ENCODE results near the gene IQGAP2.

Gene IQGAP2

GRCh38 chr5:76607353-76607871 is 204.3 kb downstream of the IQGAP2 start:
- no peaks in the 10 kb centered on the region for H3K27me3 Mint-ChIP-seq
- H3K4me3 Mint-ChIP-seq: peak overlapping the region; percentile 55 to 67
- ATAC-seq (peak; percentile 57), DNase-seq (no peak)
- peak overlapping the region; percentile 40 to 90 for H3K27ac Mint-ChIP-seq
- peaks cover 19% of the 10 kb centered on the region for H3K4me1 Mint-ChIP-seq
- no peaks in the 10 kb centered on the region for H3K9me3 Mint-ChIP-seq

- peak; percentile 49 for ATAC-seq
- no peaks in the 10 kb centered on the region for H3K9me3 Mint-ChIP-seq
- H3K4me1 Mint-ChIP-seq: peaks cover 19% of the 10 kb centered on the region
- no peak overlapping the region for H3K27ac Mint-ChIP-seq
- DNase-seq: no peak
- H3K4me3 Mint-ChIP-seq: no peak overlapping the region
- no peaks in the 10 kb centered on the region for H3K27me3 Mint-ChIP-seq
These were observed 205.7 kb downstream of the IQGAP2 start for GRCh38 chr5:76608833-76609232.

GRCh38 chr5:76610196-76610595 is 207.1 kb downstream of the IQGAP2 start:
- H3K4me1 Mint-ChIP-seq: peaks cover 19% of the 10 kb centered on the region
- ATAC-seq (no peak), DNase-seq (no peak)
- H3K27me3 Mint-ChIP-seq: no peaks in the 10 kb centered on the region
- H3K27ac Mint-ChIP-seq: no peak overlapping the region
- no peaks in the 10 kb centered on the region for H3K9me3 Mint-ChIP-seq
- H3K4me3 Mint-ChIP-seq: no peak overlapping the region

GRCh38 chr5:76612942-76613341 is 209.9 kb downstream of the IQGAP2 start:
- Mint-ChIP-seq H3K27ac (no peak overlapping the region), H3K27me3 (no peaks in the 10 kb centered on the region), H3K4me1 (peaks cover 7% of the 10 kb centered on the region), H3K4me3 (no peak overlapping the region), H3K9me3 (no peaks in the 10 kb centered on the region)
- ATAC-seq (no peak), DNase-seq (no peak)

- Mint-ChIP-seq H3K4me3 (no peak overlapping the region), H3K27me3 (no peaks in the 10 kb centered on the region), H3K27ac (peak overlapping the region in 1 of 2 donors; percentile 13), H3K4me1 (no peaks in the 10 kb centered on the region), H3K9me3 (no peaks in the 10 kb centered on the region)
- ATAC-seq: no peak
- DNase-seq: no peak
These were observed 212.7 kb downstream of the IQGAP2 start for GRCh38 chr5:76615759-76616158.

- Mint-ChIP-seq H3K4me1 (no peaks in the 10 kb centered on the region), H3K27me3 (no peaks in the 10 kb centered on the region), H3K27ac (peak overlapping the region in 1 of 2 donors; percentile 23), H3K9me3 (no peaks in the 10 kb centered on the region), H3K4me3 (no peak overlapping the region)
- ATAC-seq (no peak), DNase-seq (no peak)
These were observed 213.1 kb downstream of the IQGAP2 start for GRCh38 chr5:76616206-76616605.

GRCh38 chr5:76617229-76617628 is 214.1 kb downstream of the IQGAP2 start:
- ATAC-seq (no peak), DNase-seq (no peak)
- peaks cover 3% of the 10 kb centered on the region for H3K4me1 Mint-ChIP-seq
- no peak overlapping the region for H3K4me3 Mint-ChIP-seq
- H3K27ac Mint-ChIP-seq: no peak overlapping the region
- no peaks in the 10 kb centered on the region for H3K27me3 Mint-ChIP-seq
- H3K9me3 Mint-ChIP-seq: no peaks in the 10 kb centered on the region

GRCh38 chr5:76617675-76618074 is 214.6 kb downstream of the IQGAP2 start:
- no peaks in the 10 kb centered on the region for H3K27me3 Mint-ChIP-seq
- ATAC-seq: no peak
- no peaks in the 10 kb centered on the region for H3K9me3 Mint-ChIP-seq
- no peak for DNase-seq
- H3K4me3 Mint-ChIP-seq: no peak overlapping the region
- no peak overlapping the region for H3K27ac Mint-ChIP-seq
- H3K4me1 Mint-ChIP-seq: peaks cover 5% of the 10 kb centered on the region

GRCh38 chr5:76620166-76620565 is 217.1 kb downstream of the IQGAP2 start:
- Mint-ChIP-seq H3K27ac (peak overlapping the region in 1 of 2 donors; percentile 1), H3K9me3 (no peaks in the 10 kb centered on the region), H3K27me3 (no peaks in the 10 kb centered on the region), H3K4me3 (no peak overlapping the region), H3K4me1 (peaks cover 6% of the 10 kb centered on the region)
- no peak for ATAC-seq
- no peak for DNase-seq

- H3K27me3 Mint-ChIP-seq: no peaks in the 10 kb centered on the region
- H3K4me1 Mint-ChIP-seq: peaks cover 21% of the 10 kb centered on the region
- no peaks in the 10 kb centered on the region for H3K9me3 Mint-ChIP-seq
- ATAC-seq (no peak), DNase-seq (no peak)
- H3K27ac Mint-ChIP-seq: no peak overlapping the region
- H3K4me3 Mint-ChIP-seq: no peak overlapping the region
These were observed 219.0 kb downstream of the IQGAP2 start for GRCh38 chr5:76622076-76622475.

- H3K27me3 Mint-ChIP-seq: no peaks in the 10 kb centered on the region
- peaks cover 23% of the 10 kb centered on the region for H3K4me1 Mint-ChIP-seq
- H3K4me3 Mint-ChIP-seq: no peak within 1 kb of the TSS
- ATAC-seq (no peak), DNase-seq (no peak)
- H3K27ac Mint-ChIP-seq: no peak within 1 kb of the TSS
- H3K9me3 Mint-ChIP-seq: no peaks in the 10 kb centered on the region
These were observed 220.0 kb downstream of the IQGAP2 start, which contains the start of gene F2RL2 for GRCh38 chr5:76622973-76623596. Gene F2RL2, minus strand, starts transcription at chr5:76623403. Its CDS starts 173 bp downstream, at chr5:76623230.

GRCh38 chr5:76625087-76625815 is 222.2 kb downstream of the IQGAP2 start:
- H3K4me3 Mint-ChIP-seq: no peak overlapping the region
- H3K4me1 Mint-ChIP-seq: peaks cover 23% of the 10 kb centered on the region
- ATAC-seq (no peak), DNase-seq (no peak)
- H3K9me3 Mint-ChIP-seq: no peaks in the 10 kb centered on the region
- H3K27me3 Mint-ChIP-seq: no peaks in the 10 kb centered on the region
- peak overlapping the region in 1 of 2 donors; percentile 55 for H3K27ac Mint-ChIP-seq

- peak overlapping the region; percentile 26 to 81 for H3K27ac Mint-ChIP-seq
- no peaks in the 10 kb centered on the region for H3K9me3 Mint-ChIP-seq
- DNase-seq (no peak), ATAC-seq (no peak)
- H3K4me3 Mint-ChIP-seq: no peak overlapping the region
- H3K27me3 Mint-ChIP-seq: no peaks in the 10 kb centered on the region
- peaks cover 23% of the 10 kb centered on the region for H3K4me1 Mint-ChIP-seq
These were observed 223.7 kb downstream of the IQGAP2 start for GRCh38 chr5:76626738-76627137.

GRCh38 chr5:76634661-76635060 is 231.6 kb downstream of the IQGAP2 start:
- Mint-ChIP-seq H3K9me3 (no peaks in the 10 kb centered on the region), H3K4me1 (peaks cover 10% of the 10 kb centered on the region), H3K4me3 (no peak overlapping the region), H3K27ac (no peak overlapping the region), H3K27me3 (no peaks in the 10 kb centered on the region)
- ATAC-seq (no peak), DNase-seq (no peak)

GRCh38 chr5:76637490-76637889 is 234.4 kb downstream of the IQGAP2 start:
- no peak overlapping the region for H3K4me3 Mint-ChIP-seq
- ATAC-seq: no peak
- no peaks in the 10 kb centered on the region for H3K9me3 Mint-ChIP-seq
- peaks cover 10% of the 10 kb centered on the region for H3K4me1 Mint-ChIP-seq
- DNase-seq: no peak
- H3K27me3 Mint-ChIP-seq: no peaks in the 10 kb centered on the region
- H3K27ac Mint-ChIP-seq: no peak overlapping the region

- Mint-ChIP-seq H3K9me3 (no peaks in the 10 kb centered on the region), H3K27ac (peak overlapping the region in 1 of 2 donors; percentile 55), H3K27me3 (no peaks in the 10 kb centered on the region), H3K4me3 (no peak overlapping the region), H3K4me1 (peaks cover 10% of the 10 kb centered on the region)
- DNase-seq (no peak), ATAC-seq (no peak)
These were observed 235.4 kb downstream of the IQGAP2 start for GRCh38 chr5:76638479-76638878.
